Chondrocyte (in vitro differentiated cells): ENCODE results near the gene IFI35. TPM values are rescaled to one million over a fixed set of nuclear protein-coding genes. Genes with fewer than 3 reads are reported as not detected.

Source experiments
- DNase-seq: peaks from one replicate; pipeline ENCODE4 v3.0.0; 2021; ENCODE audit warnings: mixed read lengths, low spot score
- H3K27ac Mint-ChIP-seq: one replicate; pipeline ENCODE4 v1.8.0; 2021; ENCODE audit warnings: mild to moderate bottlenecking, moderate library complexity, mixed read lengths; ENCODE audit not compliant: unreplicated experiment
- H3K27me3 Mint-ChIP-seq: 2 replicates; pipeline ENCODE4 v1.8.0; 2021; ENCODE audit warnings: low read depth, mixed read lengths
- H3K36me3 Mint-ChIP-seq: 2 replicates; pipeline ENCODE4 v1.8.0; 2021; ENCODE audit warnings: low read depth, mixed read lengths
- H3K4me1 Mint-ChIP-seq: 2 replicates; pipeline ENCODE4 v1.8.0; 2021; ENCODE audit warnings: low read depth, mild to moderate bottlenecking, mixed read lengths
- H3K4me3 Mint-ChIP-seq: one replicate; pipeline ENCODE4 v1.8.0; 2021; ENCODE audit warnings: mild to moderate bottlenecking, moderate library complexity, mixed read lengths; ENCODE audit not compliant: unreplicated experiment
- H3K9me3 Mint-ChIP-seq: 2 replicates; pipeline ENCODE4 v1.8.0; 2021; ENCODE audit warnings: low read depth, mixed read lengths
- CTCF ChIP-seq: fragments of 200-600 bp; sonication (generic); IDR thresholded peaks from 2 replicates; pipeline ENCODE4 v1.5.0; 2021; ENCODE audit warnings: antibody characterized with exemption, mild to moderate bottlenecking, moderate library complexity
- total RNA-seq: library from RNA; stranded (reverse); gene quantifications from 3 replicates; pipeline ENCODE4 v1.2.1, GENCODE V29; 2021

The IFI35 gene
- total RNA-seq, 1 donor from 2014 or later = 12.8 TPM

- H3K4me1 Mint-ChIP-seq = peaks cover 11% of the 10 kb centered on the region
- TF ChIP-seq CTCF = no peak
- peaks cover 1% of the 10 kb centered on the region for H3K36me3 Mint-ChIP-seq
- H3K27ac Mint-ChIP-seq = no peak overlapping the region
- no peaks in the 10 kb centered on the region for H3K27me3 Mint-ChIP-seq
- H3K9me3 Mint-ChIP-seq = no peaks in the 10 kb centered on the region
- no peak for DNase-seq
- H3K4me3 Mint-ChIP-seq = peak overlapping the region; percentile 67
Measured at GRCh38 chr17:43025766-43026537, 19.4 kb downstream of the IFI35 start.

GRCh38 chr17:43026595-43026994, 20.0 kb downstream of the IFI35 start:
- DNase-seq = no peak
- Mint-ChIP-seq H3K4me3 (no peak overlapping the region), H3K4me1 (peaks cover 8% of the 10 kb centered on the region), H3K27me3 (no peaks in the 10 kb centered on the region), H3K9me3 (no peaks in the 10 kb centered on the region), H3K27ac (no peak overlapping the region), H3K36me3 (no peaks in the 10 kb centered on the region)
- no peak for TF ChIP-seq CTCF

GRCh38 chr17:43027091-43028032, 20.8 kb downstream of the IFI35 start:
- Mint-ChIP-seq H3K27me3 (no peaks in the 10 kb centered on the region), H3K4me3 (no peak overlapping the region), H3K27ac (no peak overlapping the region), H3K9me3 (no peaks in the 10 kb centered on the region), H3K4me1 (peaks cover 8% of the 10 kb centered on the region), H3K36me3 (no peaks in the 10 kb centered on the region)
- TF ChIP-seq CTCF = no peak
- no peak for DNase-seq

GRCh38 chr17:43028221-43028861, 21.8 kb downstream of the IFI35 start:
- Mint-ChIP-seq H3K9me3 (no peaks in the 10 kb centered on the region), H3K27me3 (no peaks in the 10 kb centered on the region)

More at GRCh38 chr17:43028221-43028861, 21.8 kb downstream of the IFI35 start:
- no peak for TF ChIP-seq CTCF
- H3K36me3 Mint-ChIP-seq = no peaks in the 10 kb centered on the region
- no peak overlapping the region for H3K27ac Mint-ChIP-seq
- H3K4me1 Mint-ChIP-seq = peaks cover 8% of the 10 kb centered on the region
- H3K4me3 Mint-ChIP-seq = no peak overlapping the region
- no peak for DNase-seq
